SJCRH30 (cell line): ENCODE data around the gene NCBP3. TPM values are rescaled to one million over a fixed set of nuclear protein-coding genes. Genes with fewer than 3 reads are reported as not detected.
"Not testable (repeated sequence)": the region's sequence is repeated elsewhere in the genome, so short reads cannot be mapped to it uniquely, and the experiment has no call there.

Source experiments
- DNase-seq, 2 experiments: peaks; one replicate each; pipeline ENCODE4 v3.0.0-alpha.2; 2015 to 2020
- H3K27ac ChIP-seq: fragments of 250-450 bp; sonication (Bioruptor Pico); 2 replicates; pipeline ENCODE4 v1.5.1; 2020; ENCODE audit warnings: mild to moderate bottlenecking, moderate library complexity
- H3K27me3 ChIP-seq: fragments of 250-450 bp; sonication (Bioruptor Pico); 2 replicates; pipeline ENCODE4 v1.5.1; 2020; ENCODE audit warnings: mild to moderate bottlenecking, moderate library complexity
- H3K36me3 ChIP-seq: fragments of 250-450 bp; sonication (Bioruptor Pico); 2 replicates; pipeline ENCODE4 v1.5.1; 2020; ENCODE audit warnings: mild to moderate bottlenecking, moderate library complexity
- H3K4me1 ChIP-seq: fragments of 250-450 bp; sonication (Bioruptor Pico); 2 replicates; pipeline ENCODE4 v1.5.1; 2020; ENCODE audit warnings: mild to moderate bottlenecking, moderate library complexity
- H3K4me3 ChIP-seq: fragments of 250-450 bp; sonication (Bioruptor Pico); 2 replicates; pipeline ENCODE4 v1.5.1; 2020; ENCODE audit warnings: mild to moderate bottlenecking, moderate library complexity
- H3K9me3 ChIP-seq: fragments of 250-450 bp; sonication (Bioruptor Pico); replicated peaks from 2 replicates; pipeline ENCODE4 v1.5.1; 2020; ENCODE audit warnings: mild to moderate bottlenecking, moderate library complexity
- total RNA-seq: library from RNA; depleted of rRNA; stranded (reverse); fragments of >200 nt; shearing (Covaris generic); gene quantifications from 2 replicates; pipeline ENCODE4 v1.2.3, GENCODE V29; 2014

NCBP3 gene
- total RNA-seq, 1 experiment from 2014 or later, result 25.4 TPM

DNA sequence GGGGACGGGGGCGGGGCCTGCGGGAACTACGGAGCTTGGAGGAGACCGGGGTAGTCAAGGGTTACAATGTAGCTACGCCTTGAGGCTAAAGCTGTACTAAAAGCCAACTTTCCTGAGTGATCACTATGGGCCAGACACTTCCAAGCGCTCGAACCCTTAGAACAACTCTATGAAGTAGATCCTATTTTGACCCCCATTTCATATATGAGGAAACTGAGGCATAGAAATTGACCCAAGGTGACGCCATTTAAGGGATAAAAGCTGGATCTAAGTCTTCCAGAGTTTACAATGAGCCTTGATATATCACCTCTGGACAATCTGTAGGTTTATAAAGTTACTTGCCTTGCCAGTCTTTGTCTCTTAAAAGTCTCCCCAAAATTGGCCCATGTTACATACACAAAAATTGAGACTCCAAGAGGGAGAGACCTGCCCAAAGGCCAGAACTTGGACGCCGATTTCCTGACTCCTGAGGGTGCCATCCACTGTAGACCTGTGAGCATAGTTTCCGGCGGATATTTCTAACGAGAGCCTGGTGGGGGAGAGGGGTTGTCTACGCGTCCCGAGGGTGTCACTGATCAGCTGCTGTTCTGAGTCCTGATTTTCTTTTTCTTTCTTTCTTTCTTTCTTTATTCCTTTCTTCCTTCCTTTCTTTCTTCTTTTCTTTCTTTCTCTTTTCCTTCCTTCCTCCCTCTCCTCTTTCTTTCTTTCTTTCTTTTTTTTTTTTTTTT is 555 bp upstream of the NCBP3 start:
- no peaks in the 10 kb centered on the region for H3K27me3 ChIP-seq
- H3K27ac ChIP-seq, result no peak overlapping the region
- peak overlapping the region; percentile 90 for H3K4me3 ChIP-seq
- H3K4me1 ChIP-seq, result peaks cover 3% of the 10 kb centered on the region; the same call in 1 of the 2 replicates
- no peak for DNase-seq
- no peaks in the 10 kb centered on the region for H3K9me3 ChIP-seq
- no peaks in the 10 kb centered on the region for H3K36me3 ChIP-seq

DNA sequence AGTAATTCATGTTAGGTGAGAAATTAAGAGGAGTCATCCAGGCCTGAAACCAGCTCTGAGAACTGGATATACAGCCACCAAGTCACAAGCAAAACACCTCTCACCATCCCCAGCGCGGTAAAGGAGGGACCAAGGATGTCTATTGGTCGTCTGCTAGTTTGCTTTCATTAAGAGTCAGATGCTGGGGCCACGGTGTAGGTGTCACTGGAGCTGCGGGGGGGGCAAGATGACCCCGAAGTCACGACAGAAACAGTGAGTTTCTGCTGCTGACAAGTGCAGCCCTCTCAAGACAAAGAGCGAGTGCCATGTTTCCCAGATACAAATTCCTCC is 790 bp downstream of the NCBP3 start:
- H3K27ac ChIP-seq, result peak overlapping the region; percentile 78; the same call in 1 of the 2 replicates
- peak overlapping the region; percentile 90 for H3K4me3 ChIP-seq
- H3K4me1 ChIP-seq, result peaks cover 3% of the 10 kb centered on the region; the same call in 1 of the 2 replicates
- no peaks in the 10 kb centered on the region for H3K9me3 ChIP-seq
- no peaks in the 10 kb centered on the region for H3K27me3 ChIP-seq
- H3K36me3 ChIP-seq, result 0 out of 2 replicates have a peak, but pooled peaks cover 3% of the 10 kb centered on the region
- DNase-seq, result no peak

DNA sequence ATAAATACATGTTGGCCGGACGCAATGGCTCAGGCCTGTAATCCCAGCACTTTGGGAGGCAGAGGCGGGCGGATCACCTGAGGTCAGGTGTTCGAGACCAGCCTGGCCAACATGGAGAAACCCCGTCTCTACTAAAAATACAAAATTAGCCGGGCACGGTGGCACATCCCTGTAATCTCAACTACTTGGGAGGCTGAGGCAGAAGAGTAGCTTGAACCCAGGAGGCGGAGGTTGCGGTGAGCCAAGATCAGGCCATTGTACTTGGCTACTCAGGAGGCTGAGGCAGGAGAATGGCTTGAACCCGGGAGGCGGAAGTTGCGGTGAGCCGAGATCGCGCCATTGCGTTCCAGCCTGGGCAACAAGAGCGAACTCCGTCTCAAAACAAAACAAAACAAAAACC is 1.5 kb downstream of the NCBP3 start:
- H3K4me3 ChIP-seq, DNase-seq, H3K9me3 ChIP-seq, H3K36me3 ChIP-seq, H3K27me3 ChIP-seq, H3K27ac ChIP-seq, H3K4me1 ChIP-seq: not testable (repeated sequence)

DNA sequence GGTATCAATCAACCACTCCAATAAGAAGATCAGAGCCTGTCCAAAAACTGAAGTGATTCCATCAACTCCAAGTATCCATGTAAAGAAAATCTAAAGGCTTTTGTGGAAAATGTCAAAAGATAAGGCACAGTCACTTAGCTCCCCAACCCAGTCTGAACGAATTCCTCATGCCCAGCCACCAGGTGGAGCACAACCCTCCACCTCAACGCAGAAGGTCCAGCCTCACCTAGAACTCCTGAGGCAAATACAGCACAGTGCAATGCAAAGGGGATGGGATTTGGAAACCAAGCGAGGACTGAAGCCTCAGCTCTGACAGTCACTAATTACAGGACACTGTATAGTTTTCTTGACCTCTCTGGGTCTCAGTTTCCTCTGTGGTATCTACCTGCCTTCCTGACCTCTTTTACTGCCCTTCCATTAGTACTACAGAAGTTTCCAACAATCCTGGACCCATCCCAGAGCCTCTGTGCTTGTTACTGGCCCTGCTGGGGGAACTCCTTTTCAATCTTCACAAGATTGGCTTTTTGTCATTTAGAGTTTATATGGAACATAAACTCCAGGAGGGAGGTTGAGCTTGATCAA is 2.0 kb downstream of the NCBP3 start:
- Histone ChIP-seq H3K36me3 (peaks cover 8% of the 10 kb centered on the region; the same call in 1 of the 2 replicates), H3K27ac (no peak overlapping the region), H3K27me3 (no peaks in the 10 kb centered on the region), H3K9me3 (no peaks in the 10 kb centered on the region), H3K4me1 (peaks cover 3% of the 10 kb centered on the region; the same call in 1 of the 2 replicates), H3K4me3 (no peak overlapping the region)
- DNase-seq, result peak; percentile 12 to 46

DNA sequence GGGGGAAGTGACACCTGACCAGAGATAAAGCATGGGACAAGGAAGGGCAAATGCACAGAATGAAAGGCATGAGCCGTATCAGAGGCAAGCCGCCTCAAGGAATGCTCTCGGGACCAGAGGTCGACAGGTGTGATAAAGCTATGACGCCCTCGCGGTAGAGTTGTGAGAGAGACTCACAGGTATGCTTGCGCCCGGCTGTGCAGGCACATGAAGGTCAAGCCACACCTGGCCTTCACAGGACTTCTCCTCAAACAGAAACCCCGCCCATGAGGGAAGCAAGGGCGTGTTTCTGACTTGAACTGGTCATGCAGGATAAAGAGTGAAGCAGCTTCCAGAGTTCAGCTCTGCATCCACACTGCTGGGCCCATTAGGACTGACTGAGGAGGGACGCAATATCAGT is 7.8 kb downstream of the NCBP3 start:
- no peak for DNase-seq
- peaks cover 23% of the 10 kb centered on the region; the same call in 1 of the 2 replicates for H3K36me3 ChIP-seq

DNA sequence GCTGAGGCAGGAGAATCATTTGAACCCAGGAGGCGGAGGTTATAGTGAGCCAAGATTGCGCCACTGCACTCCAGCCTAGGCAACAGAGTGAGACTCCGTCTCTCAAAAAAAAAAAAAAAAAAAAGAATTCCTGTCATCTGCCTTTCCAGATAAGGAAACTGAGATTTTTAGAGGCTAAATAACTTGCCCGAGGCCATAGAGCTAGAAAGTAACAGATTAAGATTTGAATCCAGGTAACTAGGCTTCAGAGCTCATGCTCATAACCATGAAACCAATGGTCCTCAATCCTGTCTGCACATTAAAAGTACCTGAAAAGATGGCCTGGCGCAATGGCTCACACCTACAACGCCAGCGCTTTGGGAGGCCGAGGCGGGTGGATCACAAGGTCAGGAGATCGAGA is 9.5 kb downstream of the NCBP3 start:
- no peak overlapping the region for H3K4me3 ChIP-seq
- DNase-seq, result no peak
- no peaks in the 10 kb centered on the region for H3K9me3 ChIP-seq
- no peaks in the 10 kb centered on the region for H3K4me1 ChIP-seq
- no peaks in the 10 kb centered on the region for H3K27me3 ChIP-seq
- H3K36me3 ChIP-seq, result peaks cover 23% of the 10 kb centered on the region; the same call in 1 of the 2 replicates
- no peak overlapping the region for H3K27ac ChIP-seq

More for the DNA sequence above, 7.8 kb downstream of the NCBP3 start:
- H3K4me3 ChIP-seq, result no peak overlapping the region
- H3K9me3 ChIP-seq, result no peaks in the 10 kb centered on the region
- H3K27me3 ChIP-seq, result no peaks in the 10 kb centered on the region
- H3K27ac ChIP-seq, result no peak overlapping the region
- no peaks in the 10 kb centered on the region for H3K4me1 ChIP-seq

DNA sequence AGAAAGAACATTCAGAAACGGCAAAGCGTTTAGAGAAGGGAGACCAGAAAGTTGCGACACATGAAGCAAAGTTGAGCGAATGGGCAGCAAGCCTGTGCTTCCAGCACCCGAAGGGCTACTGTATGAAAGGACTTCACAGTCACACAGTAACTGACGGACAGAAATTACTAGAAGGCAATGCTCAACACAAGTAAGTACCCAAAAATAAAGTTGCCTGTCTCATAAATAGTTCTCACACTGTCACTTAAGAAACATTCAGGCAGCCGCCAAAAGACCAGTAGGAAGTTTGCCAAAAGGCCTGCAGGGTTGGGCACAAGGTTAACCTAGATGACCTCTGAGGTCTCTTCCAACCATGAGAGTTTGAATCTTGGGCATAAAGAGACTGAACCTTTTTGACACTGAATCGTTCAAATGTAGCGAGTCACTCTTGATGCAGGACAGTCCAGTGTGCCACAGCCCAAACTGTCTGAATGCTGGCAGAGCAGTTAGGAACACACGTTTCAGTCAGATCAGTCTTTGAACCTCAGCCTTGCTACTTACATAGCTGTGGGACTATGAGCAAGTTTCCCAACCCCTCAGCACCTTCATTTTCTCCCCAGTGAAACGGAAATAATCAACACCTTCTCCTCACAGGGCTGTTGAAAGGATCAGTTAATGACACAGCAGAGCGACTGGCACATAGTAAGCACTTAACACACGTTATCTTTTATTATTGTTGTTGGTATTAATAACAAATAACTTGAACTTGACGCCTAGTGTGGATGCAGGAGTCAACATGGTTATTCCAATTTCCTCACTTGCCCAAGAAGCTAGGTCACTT is 10.4 kb downstream of the NCBP3 start:
- Histone ChIP-seq H3K27ac (no peak overlapping the region), H3K27me3 (no peaks in the 10 kb centered on the region), H3K4me3 (no peak overlapping the region), H3K36me3 (peaks cover 20% of the 10 kb centered on the region; the same call in 1 of the 2 replicates), H3K4me1 (no peaks in the 10 kb centered on the region), H3K9me3 (no peaks in the 10 kb centered on the region)
- DNase-seq, result no peak

DNA sequence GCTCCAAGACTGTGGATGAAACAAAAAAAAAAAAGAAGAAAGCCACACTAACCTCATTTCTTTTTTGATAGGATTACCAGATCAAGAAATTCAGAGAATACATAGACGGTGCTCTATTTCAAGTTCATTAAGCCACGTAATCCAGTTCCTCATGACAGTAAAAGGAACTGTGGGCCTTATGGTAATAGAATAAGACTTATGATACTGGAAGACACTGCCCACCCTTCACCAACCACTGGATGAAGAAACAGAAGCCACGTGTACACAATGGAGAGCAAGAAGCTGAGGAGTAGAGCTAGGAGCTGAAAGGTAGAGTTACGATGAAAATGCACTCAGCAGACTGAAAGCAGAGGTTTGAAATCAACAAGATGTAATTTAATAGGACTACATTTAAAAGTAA is 11.2 kb downstream of the NCBP3 start:
- DNase-seq, result no peak
- peaks cover 19% of the 10 kb centered on the region; the same call in 1 of the 2 replicates for H3K36me3 ChIP-seq
- H3K4me3 ChIP-seq, result no peak overlapping the region

DNA sequence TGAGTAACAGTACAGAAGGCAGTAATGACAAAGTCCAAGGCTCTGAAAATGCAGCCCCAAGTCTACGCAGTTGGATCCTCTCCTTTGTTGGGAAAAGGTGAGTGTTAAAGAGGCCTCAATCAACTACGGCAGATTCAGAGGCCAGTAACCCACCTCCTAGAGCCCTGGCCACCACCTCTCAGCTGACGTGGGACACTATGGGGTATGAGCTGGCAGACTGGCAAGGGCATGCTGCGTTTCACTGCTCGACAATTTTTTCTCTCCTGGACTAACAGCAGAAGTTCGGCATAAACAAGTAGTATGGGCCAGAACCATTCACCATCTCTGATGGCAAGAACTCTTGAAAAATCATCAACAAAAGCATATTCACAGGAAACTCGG is 17.2 kb downstream of the NCBP3 start:
- H3K4me1 ChIP-seq, result no peaks in the 10 kb centered on the region
- H3K4me3 ChIP-seq, result no peak overlapping the region
- H3K27me3 ChIP-seq, result no peaks in the 10 kb centered on the region
- DNase-seq, result no peak
- peaks cover 35% of the 10 kb centered on the region for H3K36me3 ChIP-seq
- no peaks in the 10 kb centered on the region for H3K9me3 ChIP-seq
- H3K27ac ChIP-seq, result no peak overlapping the region

More for the DNA sequence above, 11.2 kb downstream of the NCBP3 start:
- Histone ChIP-seq H3K27ac (no peak overlapping the region), H3K27me3 (no peaks in the 10 kb centered on the region), H3K4me1 (no peaks in the 10 kb centered on the region), H3K9me3 (no peaks in the 10 kb centered on the region)

DNA sequence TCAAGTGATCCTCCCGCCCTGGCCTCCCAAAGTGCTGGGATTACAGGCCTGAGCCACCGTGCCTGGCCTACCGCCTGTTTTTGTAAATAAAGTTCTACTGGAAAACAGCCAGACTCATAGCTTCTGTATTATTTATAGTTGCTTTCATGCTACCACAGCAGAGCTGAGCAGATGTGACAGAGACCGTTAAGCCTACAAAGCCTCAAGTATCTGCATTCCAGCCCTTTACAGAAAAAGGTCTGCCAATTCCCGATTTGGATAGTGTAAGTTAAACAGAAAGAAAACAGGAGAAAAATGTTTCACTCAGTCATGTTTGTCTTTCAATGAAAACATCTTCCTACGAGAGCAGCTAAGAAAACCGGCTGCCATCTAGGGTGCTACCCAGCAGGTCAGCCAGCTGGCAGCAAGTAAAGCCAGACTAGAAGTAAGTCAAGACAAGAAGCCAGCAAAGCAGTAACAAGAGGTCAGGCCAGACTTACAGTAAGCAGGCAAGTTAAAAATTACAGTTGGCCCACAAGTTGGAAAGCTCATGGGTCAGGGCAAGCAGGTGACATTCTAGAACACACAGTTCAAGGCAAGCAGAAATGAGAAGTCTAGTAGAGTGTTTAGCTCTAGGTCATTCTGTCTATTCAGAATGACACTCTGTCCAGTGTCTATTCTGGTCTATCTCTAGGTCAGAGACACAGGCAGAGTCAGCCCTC is 17.7 kb downstream of the NCBP3 start:
- H3K36me3 ChIP-seq, result peaks cover 34% of the 10 kb centered on the region
- H3K27me3 ChIP-seq, result no peaks in the 10 kb centered on the region
- no peak overlapping the region for H3K27ac ChIP-seq
- no peaks in the 10 kb centered on the region for H3K4me1 ChIP-seq
- no peak overlapping the region for H3K4me3 ChIP-seq
- no peak for DNase-seq
- no peaks in the 10 kb centered on the region for H3K9me3 ChIP-seq

DNA sequence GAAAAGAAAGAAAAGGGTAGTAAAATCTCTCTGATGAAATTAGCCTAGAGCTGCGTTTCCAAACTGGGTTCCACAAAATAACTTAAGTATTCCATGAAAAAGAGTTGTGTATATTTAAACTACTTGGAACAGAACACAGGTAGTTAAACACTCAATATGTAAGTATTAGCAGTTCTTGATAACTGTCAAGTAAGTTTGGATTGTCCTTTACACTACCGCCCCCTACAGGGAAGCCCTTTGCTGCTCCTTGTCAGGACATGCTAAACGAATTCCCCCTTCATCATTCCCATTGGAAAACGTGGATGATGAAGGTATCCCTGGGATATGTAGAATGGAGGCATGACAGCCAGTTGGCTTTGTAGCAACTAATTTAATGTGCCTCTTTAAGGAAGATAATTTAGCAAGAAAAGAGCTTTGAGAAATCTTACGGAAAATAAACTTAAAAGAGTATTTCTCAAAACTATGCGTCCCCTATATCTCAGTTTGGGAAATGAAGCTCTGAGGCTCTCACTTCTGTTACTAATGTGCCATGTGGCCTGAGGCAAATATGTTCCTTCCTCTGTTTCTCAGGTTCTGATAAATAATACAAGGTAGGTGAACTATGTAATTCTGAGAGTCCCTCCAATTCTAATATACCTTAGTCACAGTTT is 18.8 kb downstream of the NCBP3 start:
- Histone ChIP-seq H3K36me3 (peaks cover 36% of the 10 kb centered on the region), H3K4me1 (no peaks in the 10 kb centered on the region), H3K27ac (no peak overlapping the region), H3K4me3 (no peak overlapping the region), H3K27me3 (no peaks in the 10 kb centered on the region), H3K9me3 (no peaks in the 10 kb centered on the region)
- peak; percentile 54 to 67 for DNase-seq

DNA sequence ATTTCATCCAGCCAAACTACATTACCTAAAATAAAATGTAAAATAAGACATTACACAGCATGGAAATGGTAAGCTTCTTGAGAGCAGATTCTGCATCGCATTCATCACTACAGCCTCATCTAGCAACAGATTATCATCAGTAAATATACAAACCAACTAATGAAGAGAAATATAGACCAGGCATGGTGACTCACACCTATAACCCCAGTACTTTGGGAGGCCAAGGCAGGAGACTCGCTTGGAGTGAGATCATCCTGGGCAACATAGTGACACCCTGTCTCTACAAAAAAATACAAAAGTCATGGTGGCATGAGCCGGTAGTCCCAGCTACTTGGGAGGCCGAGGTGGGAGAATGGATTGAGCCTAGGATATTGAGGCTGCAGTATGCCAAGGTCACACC is 19.9 kb downstream of the NCBP3 start:
- Histone ChIP-seq H3K27me3 (no peaks in the 10 kb centered on the region), H3K9me3 (no peaks in the 10 kb centered on the region), H3K27ac (no peak overlapping the region), H3K4me1 (no peaks in the 10 kb centered on the region), H3K4me3 (no peak overlapping the region), H3K36me3 (peaks cover 42% of the 10 kb centered on the region)
- no peak for DNase-seq

DNA sequence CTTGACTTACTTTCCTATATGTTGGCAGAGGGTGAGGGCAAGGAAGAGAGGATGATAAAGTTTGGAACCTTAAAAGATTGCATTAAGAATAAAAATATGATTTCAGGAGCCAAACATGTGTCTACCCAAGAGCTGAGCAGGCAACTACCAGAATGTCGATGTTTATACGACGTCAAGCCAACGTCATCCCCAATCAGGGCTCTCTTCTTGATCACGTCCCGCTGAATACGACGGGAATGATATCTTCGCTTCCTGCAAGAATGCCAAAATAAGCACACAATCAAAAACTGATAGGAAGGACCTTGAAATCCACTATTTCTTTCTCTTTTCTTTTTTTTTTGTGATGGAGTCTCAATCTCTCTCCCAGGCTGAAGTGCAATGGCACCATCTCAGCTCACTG is 24.9 kb downstream of the NCBP3 start:
- Histone ChIP-seq H3K36me3 (peaks cover 32% of the 10 kb centered on the region), H3K4me1 (no peaks in the 10 kb centered on the region), H3K27ac (no peak overlapping the region), H3K9me3 (no peaks in the 10 kb centered on the region), H3K27me3 (no peaks in the 10 kb centered on the region), H3K4me3 (no peak overlapping the region)
- no peak for DNase-seq

DNA sequence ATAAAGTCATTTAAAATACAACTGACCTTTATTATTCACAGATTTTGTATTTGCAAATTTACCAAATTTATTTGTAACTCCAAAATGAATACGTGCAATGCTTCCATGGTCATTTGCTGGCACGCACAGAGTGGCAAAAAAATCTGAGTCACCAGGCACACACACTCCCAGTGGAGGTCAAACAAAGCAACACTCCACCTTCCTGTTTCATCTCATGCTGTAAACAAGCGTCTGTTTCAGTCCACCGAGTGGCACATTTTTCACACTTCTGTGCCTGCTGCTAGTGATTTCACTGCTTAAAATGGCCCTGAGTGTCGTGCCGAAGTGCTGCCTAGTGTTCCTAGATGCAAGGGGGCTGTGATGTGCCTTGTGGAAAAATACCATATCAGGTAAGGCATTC is 27.3 kb downstream of the NCBP3 start:
- H3K4me3 ChIP-seq, result no peak overlapping the region
- H3K9me3 ChIP-seq, result no peaks in the 10 kb centered on the region
- H3K27ac ChIP-seq, result no peak overlapping the region
- no peaks in the 10 kb centered on the region for H3K4me1 ChIP-seq
- H3K36me3 ChIP-seq, result peaks cover 18% of the 10 kb centered on the region
- no peak for DNase-seq
- no peaks in the 10 kb centered on the region for H3K27me3 ChIP-seq
